Neutrophil (primary cell): ENCODE data around the gene OLFM2.

Source experiments
- H3K27ac ChIP-seq: fragments of 200-600 bp; sonication (generic); 2 replicates; pipeline ENCODE4 v1.5.1; 2016; ENCODE audit warnings: mild to moderate bottlenecking, moderate library complexity
- H3K27me3 ChIP-seq: fragments of 200-600 bp; sonication (generic); 2 replicates; pipeline ENCODE4 v1.6.0; 2016; ENCODE audit warnings: mild to moderate bottlenecking
- H3K36me3 ChIP-seq: fragments of 200-600 bp; sonication (generic); 2 replicates; pipeline ENCODE4 v1.5.1; 2017
- H3K4me1 ChIP-seq, 2 experiments: fragments of 200-600 bp in 1 of 2; sonication (generic) in 1 of 2; 1 replicate in 1 of 2; 2 replicates in 1 of 2; pipeline versions ENCODE4 v1.5.1 to v1.6.1; 2013 to 2016; ENCODE audit warnings: low read depth in 1 of 2, low read length in 1 of 2, mild to moderate bottlenecking in 1 of 2, moderate library complexity in 1 of 2; ENCODE audit not compliant: control insufficient read depth in 1 of 2, insufficient read depth in 1 of 2
- H3K4me3 ChIP-seq, 2 experiments: fragments of 200-600 bp in 1 of 2; sonication (generic) in 1 of 2; 1 replicate in 1 of 2; 2 replicates in 1 of 2; pipeline ENCODE4 v1.5.1; 2013 to 2016; ENCODE audit warnings: low read depth in 1 of 2, low read length in 1 of 2, mild to moderate bottlenecking in 1 of 2, moderate library complexity in 1 of 2
- H3K9me3 ChIP-seq: fragments of 200-600 bp; sonication (generic); 2 replicates; pipeline ENCODE4 v1.5.1; 2016
- CTCF ChIP-seq: fragments of 200-600 bp; sonication (generic); IDR thresholded peaks from 2 replicates; pipeline ENCODE4 v1.5.1; 2016; ENCODE audit warnings: antibody characterized with exemption

The OLFM2 gene

GRCh38 chr19:9863759-9864158, 72.6 kb downstream of the OLFM2 start:
- Histone ChIP-seq H3K27me3 (no peaks in the 10 kb centered on the region), H3K9me3 (no peaks in the 10 kb centered on the region), H3K4me3 (no peak overlapping the region), H3K4me1 (peaks cover 0 to under 1% of the 10 kb centered on the region in 2 experiments), H3K27ac (no peak overlapping the region), H3K36me3 (no peaks in the 10 kb centered on the region)
- no peak for TF ChIP-seq CTCF

DNA sequence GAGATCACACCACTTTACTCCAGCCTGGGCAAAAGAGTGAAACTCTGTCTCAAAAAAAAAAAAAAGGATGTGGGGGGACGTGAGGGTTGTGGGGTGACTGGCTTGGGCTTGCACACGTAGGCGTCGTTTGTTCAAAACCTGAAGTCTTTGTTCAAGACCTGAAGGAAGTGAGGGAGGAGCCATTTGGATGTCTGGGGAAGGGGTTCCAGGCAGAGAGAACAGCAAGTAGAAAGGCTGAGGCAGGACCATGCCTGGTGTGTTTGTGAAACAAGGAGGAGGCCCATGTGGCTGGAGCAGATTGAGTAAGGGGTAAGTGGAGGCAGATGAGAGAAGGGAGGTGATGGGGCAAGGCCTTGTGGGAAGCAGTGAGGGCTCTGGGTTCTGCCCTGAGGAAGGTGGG, 73.4 kb downstream of the OLFM2 start:
- no peak overlapping the region for H3K4me3 ChIP-seq
- H3K27ac ChIP-seq = no peak overlapping the region
- peaks cover 8% of the 10 kb centered on the region in 2 experiments for H3K4me1 ChIP-seq
- no peaks in the 10 kb centered on the region for H3K36me3 ChIP-seq
- TF ChIP-seq CTCF = no peak
- H3K27me3 ChIP-seq = no peaks in the 10 kb centered on the region
- no peaks in the 10 kb centered on the region for H3K9me3 ChIP-seq

DNA sequence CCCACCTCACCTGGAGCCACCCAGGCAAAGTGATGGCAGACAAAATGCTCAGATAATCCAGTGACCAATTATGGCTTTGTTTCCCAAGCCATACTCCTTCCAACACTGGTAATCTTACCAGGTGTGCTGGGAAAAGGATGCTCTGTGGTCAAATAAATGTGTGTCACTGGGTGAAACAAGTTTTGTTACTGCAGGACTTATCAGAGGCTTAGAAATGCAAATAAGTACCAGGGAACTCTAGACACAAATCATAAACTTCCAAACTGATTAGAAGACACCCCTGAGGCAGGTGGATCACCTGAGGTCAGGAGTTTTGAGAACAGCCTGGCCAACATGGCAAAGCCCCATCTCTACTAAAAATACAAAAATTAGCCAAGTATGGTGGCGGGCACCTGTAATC, 74.8 kb downstream of the OLFM2 start:
- Histone ChIP-seq H3K36me3 (no peaks in the 10 kb centered on the region), H3K4me3 (no peak overlapping the region), H3K27me3 (no peaks in the 10 kb centered on the region), H3K9me3 (no peaks in the 10 kb centered on the region), H3K4me1 (peaks cover 16% of the 10 kb centered on the region in 2 experiments), H3K27ac (no peak overlapping the region)
- TF ChIP-seq CTCF = no peak

DNA sequence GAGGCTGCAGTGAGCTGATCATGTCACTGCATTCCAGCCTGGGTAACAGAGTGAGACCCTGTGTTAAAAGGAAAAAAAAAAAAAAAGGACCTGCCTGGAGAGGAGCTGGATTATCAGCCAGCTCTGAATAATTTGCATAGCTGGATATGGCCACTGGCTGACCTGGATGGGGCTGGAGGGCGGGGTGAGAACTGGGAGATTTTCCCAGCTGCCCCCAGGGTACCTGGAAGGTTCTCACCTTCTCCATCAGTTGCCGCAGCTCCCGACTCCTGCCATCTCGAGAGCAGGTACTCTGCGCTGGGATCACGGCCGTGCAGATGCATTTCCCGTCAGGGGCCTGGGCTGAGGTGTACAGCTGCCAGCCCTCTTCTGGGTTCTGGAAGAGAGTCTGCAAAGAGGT, 75.9 kb downstream of the OLFM2 start:
- no peak overlapping the region for H3K27ac ChIP-seq
- TF ChIP-seq CTCF = no peak
- no peak overlapping the region for H3K4me3 ChIP-seq
- H3K27me3 ChIP-seq = no peaks in the 10 kb centered on the region
- peaks cover 16% of the 10 kb centered on the region in 2 experiments for H3K4me1 ChIP-seq
- no peaks in the 10 kb centered on the region for H3K9me3 ChIP-seq
- no peaks in the 10 kb centered on the region for H3K36me3 ChIP-seq

DNA sequence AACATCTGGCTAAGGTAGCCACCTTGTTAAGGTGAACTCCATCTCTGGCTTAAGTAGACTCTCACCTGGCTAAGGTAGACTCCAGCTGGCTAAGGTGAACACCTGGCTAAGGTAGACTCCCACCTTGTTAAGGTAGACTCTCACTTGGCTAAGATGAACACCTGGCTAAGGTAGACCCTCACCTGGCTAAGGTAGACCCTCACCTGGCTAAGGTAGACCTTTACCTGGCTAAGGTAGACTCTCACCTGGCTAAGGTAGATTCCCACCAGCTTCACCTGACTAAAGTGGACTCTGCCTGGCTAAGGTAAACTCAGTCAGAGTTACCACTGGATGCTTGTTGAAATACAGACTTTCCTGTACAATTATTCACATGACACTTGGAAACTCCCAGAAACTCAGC, 77.5 kb downstream of the OLFM2 start:
- Histone ChIP-seq H3K9me3 (no peaks in the 10 kb centered on the region), H3K4me1 (peaks cover 16% of the 10 kb centered on the region in 2 experiments), H3K36me3 (peaks cover 4% of the 10 kb centered on the region), H3K27me3 (no peaks in the 10 kb centered on the region), H3K4me3 (no peak overlapping the region), H3K27ac (peak overlapping the region; percentile 72)
- TF ChIP-seq CTCF = no peak
